GM12878 (cell line): ENCODE data around the gene PPT2. TPM values are rescaled to one million over a fixed set of nuclear protein-coding genes. Genes with fewer than 3 reads are reported as not detected.

Experiments
- ATAC-seq: fragments of 200-7000 bp; cut with Tn5 transposase; 3 replicates; pipeline ENCODE4 v1.9.1; 2020; ENCODE audit warnings: mild to moderate bottlenecking, moderate library complexity
- BruUV-seq: library from RNA; stranded (reverse); fragments of 400-500 nt; replicated peaks from 2 replicates; lab custom pipeline; 2021; lab: Mats Ljungman, UMichigan
- CTCF ChIA-PET: fragments of 300-600 bp; sonication (Branson Sonifier 250); formaldehyde crosslinking; extraction: SDS; loops from one replicate; lab custom pipeline; 2021; ENCODE audit warnings: inconsistent platforms; lab: Yijun Ruan, JAX
- POLR2A ChIA-PET: fragments of 350-600 bp; formaldehyde crosslinking; extraction: SDS; loops from one replicate; lab custom pipeline; 2021; ENCODE audit warnings: inconsistent platforms; lab: Charles Lee
- RAD21 ChIA-PET: fragments of 300-600 bp; sonication (Branson Sonifier 250); formaldehyde crosslinking; loops from one replicate; lab custom pipeline; 2023; ENCODE audit warnings: antibody characterized with exemption; ENCODE audit not compliant: unreplicated experiment; lab: Charles Lee
- SMC1A ChIA-PET: fragments of 300-600 bp; sonication (Branson Sonifier 250); formaldehyde crosslinking; loops from one replicate; lab custom pipeline; 2023; ENCODE audit not compliant: unreplicated experiment, uncharacterized antibody; lab: Charles Lee
- DNase-seq: peaks from one replicate; pipeline ENCODE4 v3.0.0-alpha.2; 2011; ENCODE audit warnings: low read depth, low spot score
- FAIRE-seq: peaks from 3 replicates; lab custom pipeline; 2011; peaks lifted over from hg19 to GRCh38; lab: Jason Lieb, UNC
- H2AFZ ChIP-seq: 2 replicates; pipeline ENCODE4 v1.6.0; 2011; ENCODE audit warnings: low read depth, low read length, control low read depth; ENCODE audit not compliant: control insufficient read depth
- H3K27ac ChIP-seq: 2 replicates; pipeline ENCODE4 v1.5.1; 2011; ENCODE audit warnings: control low read depth; ENCODE audit not compliant: control insufficient read depth, insufficient read depth
- H3K27me3 ChIP-seq, 2 experiments: replicated peaks in 1 of 2; 2 replicates each; pipeline versions ENCODE4 v1.6.0 to v1.6.1; 2011; ENCODE audit warnings: low read length in 1 of 2; ENCODE audit not compliant: control insufficient read depth in 2 of 2, insufficient read depth in 2 of 2
- H3K36me3 ChIP-seq, 2 experiments: 2 replicates each; pipeline ENCODE4 v1.5.1; 2011; ENCODE audit warnings: low read length in 1 of 2; ENCODE audit not compliant: control insufficient read depth in 2 of 2, insufficient read depth in 2 of 2
- H3K4me1 ChIP-seq: 2 replicates; pipeline ENCODE4 v1.6.1; 2011; ENCODE audit warnings: mild to moderate bottlenecking, low read length, moderate library complexity, mixed read lengths; ENCODE audit not compliant: control insufficient read depth, insufficient read depth
- H3K4me2 ChIP-seq: 2 replicates; pipeline ENCODE4 v1.6.0; 2011; ENCODE audit warnings: control low read depth; ENCODE audit not compliant: control insufficient read depth, insufficient read depth
- H3K4me3 ChIP-seq: fragments of 200-600 bp; sonication (generic); 2 replicates; pipeline ENCODE4 v1.5.1; 2016
- H3K79me2 ChIP-seq: 2 replicates; pipeline ENCODE4 v1.6.0; 2011; ENCODE audit warnings: low read length; ENCODE audit not compliant: control insufficient read depth, insufficient read depth
- H3K9ac ChIP-seq: 2 replicates; pipeline ENCODE4 v1.8.0; 2011; ENCODE audit warnings: low read length, control low read depth, mixed read lengths; ENCODE audit not compliant: control insufficient read depth, insufficient read depth
- H3K9me3 ChIP-seq: replicated peaks from 3 replicates; pipeline ENCODE4 v1.5.1; 2011; ENCODE audit warnings: mild to moderate bottlenecking, low read length; ENCODE audit not compliant: control insufficient read depth, insufficient read depth
- H4K20me1 ChIP-seq: 2 replicates; pipeline ENCODE4 v1.6.0; 2011; ENCODE audit not compliant: control insufficient read depth, insufficient read depth
- BHLHE40 ChIP-seq, 2 experiments: fragments of 450-650 bp in 1 of 2; IDR thresholded peaks; 2 replicates each; pipeline ENCODE4 v1.6.1; 2011 to 2017; ENCODE audit warnings: low read depth in 2 of 2, borderline replicate concordance in 1 of 2, improper control_type of control experiment in 1 of 2, low read length in 1 of 2, mild to moderate bottlenecking in 1 of 2
- EGR1 ChIP-seq, 2 experiments: IDR thresholded peaks; 1 replicate in 1 of 2; 2 replicates in 1 of 2; pipeline ENCODE4 v1.6.1; 2011 to 2012; ENCODE audit warnings: low read depth in 2 of 2, low read length in 2 of 2, borderline replicate concordance in 1 of 2, mild to moderate bottlenecking in 1 of 2, moderate library complexity in 1 of 2
- FOXM1 ChIP-seq: IDR thresholded peaks from 2 replicates; pipeline ENCODE4 v1.6.1; 2012; ENCODE audit warnings: low read depth, mild to moderate bottlenecking, inconsistent platforms, low read length, moderate library complexity
- IKZF1 ChIP-seq: fragments of 450-650 bp; conservative IDR thresholded peaks from 2 replicates; pipeline ENCODE4 v1.6.1; 2017; ENCODE audit warnings: antibody characterized with exemption, mild to moderate bottlenecking
- IKZF2 ChIP-seq, 2 experiments: fragments of 450-650 bp; IDR thresholded peaks; 2 replicates each; pipeline ENCODE4 v1.6.1; 2017; ENCODE audit warnings: mild to moderate bottlenecking in 2 of 2, moderate library complexity in 2 of 2
- LARP7 ChIP-seq: fragments of 450-650 bp; IDR thresholded peaks from 2 replicates; pipeline ENCODE4 v1.6.1; 2017; ENCODE audit warnings: mild to moderate bottlenecking
- MEF2B ChIP-seq: fragments of 450-650 bp; IDR thresholded peaks from 2 replicates; pipeline ENCODE4 v1.6.1; 2018; ENCODE audit warnings: mild to moderate bottlenecking, moderate library complexity; ENCODE audit not compliant: partially characterized antibody, poor library complexity, severe bottlenecking
- MTA2 ChIP-seq: fragments of 450-650 bp; IDR thresholded peaks from 2 replicates; pipeline ENCODE4 v1.6.1; 2016; ENCODE audit warnings: low read depth, mild to moderate bottlenecking, moderate library complexity
- NBN ChIP-seq: fragments of 450-650 bp; IDR thresholded peaks from 2 replicates; pipeline ENCODE4 v1.6.1; 2016
- POLR2A ChIP-seq: IDR thresholded peaks from 2 replicates; pipeline ENCODE4 v1.6.1; 2011; ENCODE audit warnings: low read depth, mild to moderate bottlenecking, low read length
- POLR2AphosphoS5 ChIP-seq: IDR thresholded peaks from 2 replicates; pipeline ENCODE4 v1.6.1; 2011; ENCODE audit warnings: mild to moderate bottlenecking, low read length, inconsistent platforms
- RAD21 ChIP-seq: IDR thresholded peaks from 2 replicates; pipeline ENCODE4 v1.6.1; 2011; ENCODE audit warnings: mild to moderate bottlenecking, low read depth, low read length, moderate library complexity; ENCODE audit not compliant: insufficient read depth
- RAD51 ChIP-seq: fragments of 450-650 bp; IDR thresholded peaks from 2 replicates; pipeline ENCODE4 v1.6.1; 2016; ENCODE audit warnings: moderate library complexity, mild to moderate bottlenecking, inconsistent platforms
- RELA ChIP-seq: fragments of 450-650 bp; IDR thresholded peaks from 2 replicates; pipeline ENCODE4 v1.8.0; 2014; ENCODE audit warnings: borderline replicate concordance; ENCODE audit not compliant: partially characterized antibody
- RELB ChIP-seq: fragments of 450-650 bp; IDR thresholded peaks from 2 replicates; pipeline ENCODE4 v1.6.1; 2017; ENCODE audit warnings: low read depth, mild to moderate bottlenecking, moderate library complexity
- SIX5 ChIP-seq: IDR thresholded peaks from 2 replicates; pipeline ENCODE4 v1.6.1; 2011; ENCODE audit warnings: mild to moderate bottlenecking, low read depth, low read length, moderate library complexity; ENCODE audit not compliant: severe bottlenecking
- SMAD1 ChIP-seq: fragments of 450-650 bp; IDR thresholded peaks from 2 replicates; pipeline ENCODE4 v1.6.1; 2018; ENCODE audit warnings: mild to moderate bottlenecking, low read depth; ENCODE audit not compliant: partially characterized antibody
- YBX1 ChIP-seq: fragments of 450-650 bp; IDR thresholded peaks from 2 replicates; pipeline ENCODE4 v1.6.1; 2016; ENCODE audit warnings: antibody characterized with exemption
- WGBS: methylation state at CpG from one replicate; pipeline ENCODE4 v1.1.6; 2016; ENCODE audit warnings: low lambda C conversion rate; ENCODE audit not compliant: insufficient replicate concordance, insufficient coverage; ENCODE audit errors: missing lambda C conversion rate; 5-methylcytosine and 5-hydroxymethylcytosine counted together
- in situ Hi-C: fragments of 300-500 bp; cut with MboI; formaldehyde crosslinking; loops from 9 replicates; pipeline ENCODE4 v1.14.3; 2018; ENCODE audit warnings: mixed read lengths
- intact Hi-C: fragments of 100-400 bp; cut with micrococcal nuclease; formaldehyde crosslinking; loops from one replicate; pipeline ENCODE4 v1.14.2; 2022; ENCODE audit not compliant: unreplicated experiment
- polyA plus RNA-seq, 11 experiments: library from polyadenylated mRNA; depleted of rRNA in 4 of 11; unstranded in 6 of 11; stranded (reverse) in 5 of 11; fragments of >200 nt; fragmentation: Nextera tagmentation in 4 of 11; fragmentation: Illumina TruSeq in 1 of 11; extraction: Ambion mirVana in 4 of 11; extraction: Trizol in 1 of 11; gene quantifications; 1 replicate in 1 of 11; 2 replicates in 10 of 11; pipeline versions ENCODE4 v1.2.1 to v1.2.3, GENCODE V29; 2011 to 2016; ENCODE audit warnings: inconsistent platforms in 2 of 11, missing spikeins in 2 of 11, low read depth in 1 of 11
- total RNA-seq, 4 experiments: library from RNA; depleted of rRNA in 3 of 4; stranded (reverse); fragments of >200 nt in 3 of 4; fragmentation: Illumina TruSeq in 1 of 4; extraction: Trizol in 1 of 4; gene quantifications; 2 replicates each; pipeline versions ENCODE4 v1.2.1 to v1.2.3, GENCODE V29; 2013 to 2021
- TF ChIP-seq, protein P1 (sequence below): fragments of 450-650 bp; IDR thresholded peaks from 2 replicates; pipeline ENCODE4 v1.6.1; 2016; ENCODE audit warnings: mild to moderate bottlenecking
- TF ChIP-seq, protein P2 (sequence below): IDR thresholded peaks from 2 replicates; pipeline ENCODE4 v1.6.1; 2012; ENCODE audit warnings: low read depth, low read length, improper control_type of control experiment

The PPT2 gene
- total and polyA plus RNA-seq, 10 of the 15 experiments (the other 5 are each of a cell fraction or from before 2014, with no cell fraction given): 1.3 to 25.5 (median 5.5) TPM

GRCh38 chr6:32178547-32179440, 24.9 kb downstream of the PPT2 start:
- TSS peak; percentile 82 for BruUV-seq
- ATAC-seq (no peak), DNase-seq (no peak), FAIRE-seq (peak; percentile 44)
- Histone ChIP-seq H4K20me1 (no peaks in the 10 kb centered on the region), H3K27me3 (no peaks in the 10 kb centered on the region), H3K4me2 (peak overlapping the region; percentile 77), H3K9ac (peak overlapping the region; percentile 91), H3K36me3 (peaks cover under 1 to 3% of the 10 kb centered on the region in 2 experiments; a peak in 3 of 4 replicates), H3K27ac (peak overlapping the region; percentile 79), H3K9me3 (no peaks in the 10 kb centered on the region), H3K79me2 (peaks cover 22% of the 10 kb centered on the region), H3K4me1 (peaks cover 10% of the 10 kb centered on the region), H2AFZ (peak overlapping the region; percentile 35), H3K4me3 (peak overlapping the region; percentile 86)
- ChIA-PET SMC1A (interaction anchor here (1.7 to 4.2 kb wide), 2 partner anchors 10 to 13 kb away, joined by 6 to 41 read pairs; partner anchors contain the start of genes GPSM3 and PBX2), RAD21 (interaction anchor here (1.1 to 1.9 kb wide), 4 partner anchors 10 to 17 kb away, joined by 6 to 9 read pairs (median 6); partner anchors contain the start of gene GPSM3), POLR2A (interaction anchor here (0.6 to 5.7 kb wide), 6 partner anchors 11 to 1252 kb away, joined by 3 to 123 read pairs (median 7); partner anchors contain the start of genes ATF6B, GPSM3 and PBX2), CTCF (interaction anchor here (0.7 to 2.2 kb wide), 5 partner anchors 12 to 50 kb away, joined by 3 to 19 read pairs (median 3); partner anchors contain the start of gene GPSM3)
- in situ Hi-C loops: no loop called here
- WGBS: 3% methylated on average over 15 of the region's 24 CpGs
- intact Hi-C loops: no loop called here
- peak; percentile 61; the same call in 1 of the 2 replicates for TF ChIP-seq RAD51
- TF ChIP-seq IKZF2 (IDR thresholded peaks at IDR 0.05): peak; percentile 16 to 34; a peak in 2 of 4 replicates
- 0 out of 3 replicates have a peak, but pooled peaks of 1 of the 2 experiments have one; percentile 10 for TF ChIP-seq EGR1 (IDR thresholded peaks at IDR 0.05; ENCODE audit: borderline replicate concordance in 1 of 2, low read depth in 2 of 2, low read length in 2 of 2)
- peak in 1 of 2 experiments; percentile 42; a peak in 2 of 4 replicates for TF ChIP-seq BHLHE40 (IDR thresholded peaks at IDR 0.05; ENCODE audit: borderline replicate concordance in 1 of 2, low read depth in 2 of 2, low read length in 1 of 2)
- no peak for TF ChIP-seq YBX1
- peak; percentile 11 for TF ChIP-seq MEF2B
- TF ChIP-seq SIX5: no peak
- no peak for TF ChIP-seq RAD21
- peak; percentile 61; the same call in 1 of the 2 replicates for TF ChIP-seq RELB
- TF ChIP-seq LARP7: 0 out of 2 replicates have a peak, but pooled peaks have one; percentile 30
- peak; percentile 26; the same call in 1 of the 2 replicates for TF ChIP-seq POLR2AphosphoS5
- TF ChIP-seq, protein P1, sequence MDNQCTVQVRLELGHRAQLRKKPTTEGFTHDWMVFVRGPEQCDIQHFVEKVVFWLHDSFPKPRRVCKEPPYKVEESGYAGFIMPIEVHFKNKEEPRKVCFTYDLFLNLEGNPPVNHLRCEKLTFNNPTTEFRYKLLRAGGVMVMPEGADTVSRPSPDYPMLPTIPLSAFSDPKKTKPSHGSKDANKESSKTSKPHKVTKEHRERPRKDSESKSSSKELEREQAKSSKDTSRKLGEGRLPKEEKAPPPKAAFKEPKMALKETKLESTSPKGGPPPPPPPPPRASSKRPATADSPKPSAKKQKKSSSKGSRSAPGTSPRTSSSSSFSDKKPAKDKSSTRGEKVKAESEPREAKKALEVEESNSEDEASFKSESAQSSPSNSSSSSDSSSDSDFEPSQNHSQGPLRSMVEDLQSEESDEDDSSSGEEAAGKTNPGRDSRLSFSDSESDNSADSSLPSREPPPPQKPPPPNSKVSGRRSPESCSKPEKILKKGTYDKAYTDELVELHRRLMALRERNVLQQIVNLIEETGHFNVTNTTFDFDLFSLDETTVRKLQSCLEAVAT: 0 out of 2 replicates have a peak, but pooled peaks have one; percentile 67
- no peak for TF ChIP-seq FOXM1
- TF ChIP-seq, protein P2, sequence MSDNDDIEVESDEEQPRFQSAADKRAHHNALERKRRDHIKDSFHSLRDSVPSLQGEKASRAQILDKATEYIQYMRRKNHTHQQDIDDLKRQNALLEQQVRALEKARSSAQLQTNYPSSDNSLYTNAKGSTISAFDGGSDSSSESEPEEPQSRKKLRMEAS: 0 out of 2 replicates have a peak, but pooled peaks have one; percentile 14
- peak; percentile 50 for TF ChIP-seq SMAD1
- TF ChIP-seq POLR2A: peak; percentile 48; the same call in 1 of the 2 replicates
- TF ChIP-seq RELA: peak; percentile 24
- TF ChIP-seq MTA2: peak; percentile 23; the same call in 1 of the 2 replicates
- TF ChIP-seq NBN: peak; percentile 83
- TF ChIP-seq IKZF1: peak; percentile 23
